Activated CD8-positive, alpha-beta memory T cell treated with anti-CD3 and anti-CD28 coated beads, Interleukin-2, amount 10 ng/mL, durations not matched to agents 7 days and 5 days (primary cell): ENCODE results near the gene SPATA13. TPM values are rescaled to one million over a fixed set of nuclear protein-coding genes. Genes with fewer than 3 reads are reported as not detected.
A peak's percentile ranks its signal among the peaks of the same experiment; 100 is the strongest.

Experiments
- ATAC-seq: fragments of 150-1000 bp; cut with Tn5 transposase; one replicate; pipeline ENCODE4 v1.10.0; 2021; ENCODE audit warnings: moderate library complexity
- CTCF ChIA-PET: fragments of 350-600 bp; sonication (Branson Sonifier 250); formaldehyde crosslinking; loops from one replicate; lab custom pipeline; 2021; ENCODE audit warnings: antibody characterized with exemption; lab: Charles Lee
- DNase-seq: peaks from one replicate; pipeline ENCODE4 v3.0.0-alpha.2; 2020
- H3K27ac Mint-ChIP-seq: one replicate; pipeline ENCODE4 v1.8.0; 2021; ENCODE audit warnings: mild to moderate bottlenecking, mixed read lengths
- H3K27me3 Mint-ChIP-seq: one replicate; pipeline ENCODE4 v1.8.0; 2021; ENCODE audit warnings: mixed read lengths
- H3K36me3 Mint-ChIP-seq: one replicate; pipeline ENCODE4 v1.8.0; 2021; ENCODE audit warnings: mild to moderate bottlenecking, mixed read lengths
- H3K4me1 Mint-ChIP-seq: one replicate; pipeline ENCODE4 v1.8.0; 2021; ENCODE audit warnings: mixed read lengths
- H3K4me3 Mint-ChIP-seq: one replicate; pipeline ENCODE4 v1.8.0; 2021; ENCODE audit warnings: mild to moderate bottlenecking, moderate library complexity, mixed read lengths
- H3K9me3 Mint-ChIP-seq: one replicate; pipeline ENCODE4 v1.8.0; 2022; ENCODE audit warnings: low read depth, mixed read lengths
- total RNA-seq, 2 experiments: library from RNA; stranded (reverse); gene quantifications; one replicate each; pipeline ENCODE4 v1.2.3, GENCODE V29; 2021

The SPATA13 gene
- total RNA-seq, 2 experiments from 2014 or later, result 51.0 to 57.8 TPM

DNA sequence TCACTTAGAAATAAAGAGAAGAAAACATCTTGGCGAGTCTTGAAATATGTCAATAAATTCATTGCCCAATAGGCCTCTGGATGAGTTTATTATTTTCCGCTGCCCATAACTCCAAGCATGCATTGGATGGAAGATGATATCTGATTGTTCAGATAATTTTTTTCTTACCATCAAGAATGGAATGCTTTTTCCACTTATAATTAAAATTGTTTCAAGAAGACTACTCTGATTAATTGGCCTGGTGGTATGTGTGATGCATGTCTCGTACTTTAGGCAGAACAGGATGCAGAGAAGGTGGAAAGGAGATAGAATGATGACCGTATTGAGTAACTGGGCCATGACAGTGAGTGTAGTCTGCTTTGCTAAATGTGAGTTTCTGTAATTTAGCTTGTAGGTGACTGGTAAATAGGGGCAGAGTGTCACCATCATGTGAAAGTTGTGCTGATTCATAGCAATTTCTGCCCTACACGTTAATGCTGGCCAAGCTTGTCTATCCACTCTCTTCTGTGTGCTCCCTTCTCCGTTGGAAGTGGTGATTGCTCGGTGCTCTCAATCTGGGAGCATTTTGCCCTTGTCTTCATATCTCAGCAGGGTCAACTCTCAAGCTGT, 13.5 kb upstream of the SPATA13 start:
- DNase-seq (no peak), ATAC-seq (no peak)
- CTCF ChIA-PET, result no interaction called here
- no peak overlapping the region for H3K4me3 Mint-ChIP-seq
- no peaks in the 10 kb centered on the region for H3K9me3 Mint-ChIP-seq
- H3K27ac Mint-ChIP-seq, result no peak overlapping the region
- H3K36me3 Mint-ChIP-seq, result no peaks in the 10 kb centered on the region
- H3K27me3 Mint-ChIP-seq, result peaks cover 20% of the 10 kb centered on the region
- H3K4me1 Mint-ChIP-seq, result peaks cover 1% of the 10 kb centered on the region

GRCh38 chr13:24147570-24147963, 13.0 kb upstream of the SPATA13 start:
- no peaks in the 10 kb centered on the region for H3K36me3 Mint-ChIP-seq
- no peak for DNase-seq
- no peak for ATAC-seq
- peaks cover 1% of the 10 kb centered on the region for H3K4me1 Mint-ChIP-seq
- H3K27me3 Mint-ChIP-seq, result peaks cover 23% of the 10 kb centered on the region
- CTCF ChIA-PET, result no interaction called here
- no peaks in the 10 kb centered on the region for H3K9me3 Mint-ChIP-seq
- no peak overlapping the region for H3K4me3 Mint-ChIP-seq
- no peak overlapping the region for H3K27ac Mint-ChIP-seq

DNA sequence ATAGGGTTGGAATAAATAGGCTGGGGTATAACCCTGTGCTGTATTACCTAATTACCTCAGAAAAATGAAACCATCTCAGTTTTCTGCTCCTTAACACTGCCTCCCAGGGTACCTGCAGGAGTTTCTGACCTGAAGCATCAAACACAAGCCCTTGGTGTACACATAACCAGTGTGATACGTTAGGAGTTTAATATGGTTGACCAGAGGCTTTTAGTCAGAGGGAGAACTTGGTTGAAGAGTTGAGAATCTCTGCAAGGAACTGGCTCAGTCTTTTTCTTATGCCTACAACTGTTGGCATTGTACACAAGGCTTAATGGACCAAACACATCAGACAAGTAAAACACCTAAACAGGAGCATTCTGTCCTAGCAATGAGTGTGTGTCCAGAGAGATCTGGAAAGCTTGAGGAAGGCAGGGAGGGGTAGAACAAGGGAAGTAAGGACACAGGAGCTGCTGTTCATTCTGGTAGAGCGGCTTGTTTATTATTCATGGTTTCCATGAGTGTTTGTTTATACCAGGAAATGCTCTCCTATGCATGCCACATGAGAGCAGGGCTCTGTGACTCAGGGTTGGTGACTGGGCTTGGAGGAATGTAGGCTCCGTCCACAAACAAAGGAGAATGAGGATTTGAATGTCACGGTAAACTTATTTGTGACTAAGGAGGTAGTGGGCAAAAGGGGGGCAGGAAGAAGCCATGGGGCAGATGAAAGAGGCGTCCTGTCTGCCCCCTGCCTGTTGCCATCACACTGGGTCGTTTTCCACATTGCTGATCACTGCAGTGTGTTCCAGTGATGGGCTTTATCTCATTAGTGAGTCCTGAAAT, 11.9 kb upstream of the SPATA13 start:
- Mint-ChIP-seq H3K27me3 (peaks cover 23% of the 10 kb centered on the region), H3K4me1 (peaks cover 1% of the 10 kb centered on the region), H3K4me3 (no peak overlapping the region), H3K9me3 (no peaks in the 10 kb centered on the region), H3K36me3 (no peaks in the 10 kb centered on the region), H3K27ac (no peak overlapping the region)
- DNase-seq, result no peak
- CTCF ChIA-PET, result no interaction called here
- ATAC-seq, result no peak

- no peaks in the 10 kb centered on the region for H3K9me3 Mint-ChIP-seq
- ATAC-seq (no peak), DNase-seq (no peak)
- no peaks in the 10 kb centered on the region for H3K36me3 Mint-ChIP-seq
- H3K4me1 Mint-ChIP-seq, result peaks cover 1% of the 10 kb centered on the region
- no peak overlapping the region for H3K4me3 Mint-ChIP-seq
- no peak overlapping the region for H3K27ac Mint-ChIP-seq
- peaks cover 21% of the 10 kb centered on the region for H3K27me3 Mint-ChIP-seq
- CTCF ChIA-PET, result interaction anchor here (1.0 kb wide), 1 partner anchor 62 kb away, joined by 3 read pairs; no protein-coding TSS in a partner anchor
Observed at GRCh38 chr13:24149246-24150032, 11.1 kb upstream of the SPATA13 start.

- H3K4me1 Mint-ChIP-seq, result peaks cover 1% of the 10 kb centered on the region
- peaks cover 19% of the 10 kb centered on the region for H3K27me3 Mint-ChIP-seq
- DNase-seq, result no peak
- H3K27ac Mint-ChIP-seq, result no peak overlapping the region
- H3K36me3 Mint-ChIP-seq, result no peaks in the 10 kb centered on the region
- no peaks in the 10 kb centered on the region for H3K9me3 Mint-ChIP-seq
- CTCF ChIA-PET, result no interaction called here
- ATAC-seq, result no peak
- no peak overlapping the region for H3K4me3 Mint-ChIP-seq
Observed at GRCh38 chr13:24150572-24150971, 9.9 kb upstream of the SPATA13 start.

- Mint-ChIP-seq H3K4me1 (peaks cover 1% of the 10 kb centered on the region), H3K4me3 (no peak overlapping the region), H3K27ac (no peak overlapping the region), H3K36me3 (no peaks in the 10 kb centered on the region), H3K27me3 (peaks cover 18% of the 10 kb centered on the region), H3K9me3 (no peaks in the 10 kb centered on the region)
- DNase-seq (no peak), ATAC-seq (no peak)
- CTCF ChIA-PET, result interaction anchor here (1.1 kb wide), 1 partner anchor 9 kb away, joined by 3 read pairs; the partner anchor contains the start of gene SPATA13
Observed at GRCh38 chr13:24151864-24152263, 8.7 kb upstream of the SPATA13 start.

DNA sequence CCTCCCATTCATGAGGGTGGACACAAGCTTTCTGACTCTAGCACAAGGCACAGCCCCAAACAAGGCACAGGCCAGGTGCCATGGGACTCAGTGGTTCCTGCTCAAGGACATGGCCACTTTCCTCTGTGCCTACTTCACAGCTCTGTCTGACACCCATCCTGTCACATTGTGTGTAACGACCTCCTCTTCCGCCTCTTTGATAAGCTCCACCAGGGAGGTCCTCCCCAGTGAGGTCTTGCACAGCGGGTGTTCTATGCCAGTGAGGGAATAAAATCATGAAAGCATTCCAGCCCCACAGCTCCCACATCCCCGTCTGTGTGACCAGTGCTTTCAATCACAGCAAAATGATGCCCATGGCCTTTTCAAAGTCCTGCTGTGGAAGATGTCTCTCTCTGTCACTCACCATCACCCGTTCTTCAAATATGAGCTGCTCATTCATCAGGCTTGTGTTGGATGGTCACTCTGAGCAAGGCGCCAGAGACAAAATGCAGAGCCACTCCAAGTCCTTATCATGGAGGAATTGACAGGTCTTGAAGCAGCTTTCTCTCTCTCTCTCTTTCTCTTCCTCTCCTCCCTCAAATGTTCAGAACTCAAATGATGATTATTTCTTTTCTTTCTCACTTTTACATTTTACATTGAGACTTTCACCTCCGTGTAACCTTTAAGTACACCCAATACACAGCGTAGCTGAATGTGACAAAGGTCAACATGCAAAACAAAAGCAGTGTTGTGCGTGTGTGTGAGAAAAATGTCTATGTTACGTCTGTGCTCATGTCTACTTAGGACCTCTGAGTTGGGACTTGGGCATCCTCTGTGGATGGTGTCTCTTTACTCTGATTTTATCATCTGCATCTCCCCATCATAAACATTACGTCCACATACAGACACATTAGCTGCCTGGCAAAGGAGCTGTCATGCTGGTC, 8.0 kb upstream of the SPATA13 start:
- H3K36me3 Mint-ChIP-seq, result no peaks in the 10 kb centered on the region
- no peak for DNase-seq
- H3K27me3 Mint-ChIP-seq, result peaks cover 16% of the 10 kb centered on the region
- H3K9me3 Mint-ChIP-seq, result no peaks in the 10 kb centered on the region
- CTCF ChIA-PET, result interaction anchor here (1.1 kb wide), 1 partner anchor 8 kb away, joined by 3 read pairs; the partner anchor contains the start of gene SPATA13
- no peak for ATAC-seq
- H3K27ac Mint-ChIP-seq, result no peak overlapping the region
- H3K4me3 Mint-ChIP-seq, result no peak overlapping the region
- peaks cover 1% of the 10 kb centered on the region for H3K4me1 Mint-ChIP-seq

GRCh38 chr13:24153347-24153746, 7.2 kb upstream of the SPATA13 start:
- no peak for DNase-seq
- no peak for ATAC-seq
- Mint-ChIP-seq H3K27me3 (peaks cover 17% of the 10 kb centered on the region), H3K36me3 (no peaks in the 10 kb centered on the region), H3K9me3 (no peaks in the 10 kb centered on the region), H3K27ac (no peak overlapping the region), H3K4me3 (no peak overlapping the region), H3K4me1 (peaks cover 1% of the 10 kb centered on the region)
- CTCF ChIA-PET, result no interaction called here

DNA sequence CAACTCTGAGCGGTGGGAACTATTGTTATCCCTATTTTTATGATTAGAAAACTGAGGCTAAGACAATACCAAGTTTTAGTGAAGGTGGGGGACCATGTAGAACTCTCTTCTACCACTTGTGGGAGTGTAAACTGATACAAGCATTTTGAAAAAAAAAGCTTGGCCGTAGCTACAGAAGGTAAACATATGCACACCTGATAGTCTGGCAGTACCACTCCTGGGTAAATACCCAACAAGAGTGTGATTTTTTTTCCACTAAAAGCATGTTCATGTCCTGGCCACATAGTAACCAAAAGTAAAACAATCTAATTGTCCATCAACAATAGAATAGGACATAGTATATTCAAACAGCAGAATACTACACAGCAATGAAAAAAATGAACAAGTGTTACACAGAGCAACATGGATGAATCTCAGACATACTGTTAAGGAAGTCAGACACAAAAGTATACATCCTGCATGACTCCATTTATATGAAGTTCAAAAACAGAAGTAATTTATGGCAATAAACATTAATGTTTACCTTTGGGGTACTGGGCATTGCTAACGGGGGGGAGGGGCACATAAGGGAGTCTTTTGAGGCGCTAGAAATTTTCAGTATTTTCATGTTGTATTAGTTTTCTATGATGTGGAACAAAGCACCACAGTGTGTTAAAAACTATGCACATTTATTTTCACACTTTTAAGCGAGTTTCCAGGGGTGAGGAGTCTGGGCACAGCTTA, 6.4 kb upstream of the SPATA13 start:
- CTCF ChIA-PET, result interaction anchor here (1.0 kb wide), 1 partner anchor 75 kb away, joined by 3 read pairs; no protein-coding TSS in a partner anchor
- Mint-ChIP-seq H3K9me3 (no peaks in the 10 kb centered on the region), H3K27me3 (peaks cover 11% of the 10 kb centered on the region), H3K4me1 (no peaks in the 10 kb centered on the region), H3K4me3 (no peak overlapping the region), H3K27ac (no peak overlapping the region), H3K36me3 (no peaks in the 10 kb centered on the region)
- ATAC-seq (no peak), DNase-seq (no peak)

- H3K9me3 Mint-ChIP-seq, result no peaks in the 10 kb centered on the region
- CTCF ChIA-PET, result no interaction called here
- peaks cover 25% of the 10 kb centered on the region for H3K4me1 Mint-ChIP-seq
- peaks cover 13% of the 10 kb centered on the region for H3K27me3 Mint-ChIP-seq
- DNase-seq, result no peak
- H3K27ac Mint-ChIP-seq, result no peak overlapping the region
- H3K36me3 Mint-ChIP-seq, result peaks cover 2% of the 10 kb centered on the region
- no peak for ATAC-seq
- no peak overlapping the region for H3K4me3 Mint-ChIP-seq
Observed at GRCh38 chr13:24159357-24159756, 1.2 kb upstream of the SPATA13 start.

DNA sequence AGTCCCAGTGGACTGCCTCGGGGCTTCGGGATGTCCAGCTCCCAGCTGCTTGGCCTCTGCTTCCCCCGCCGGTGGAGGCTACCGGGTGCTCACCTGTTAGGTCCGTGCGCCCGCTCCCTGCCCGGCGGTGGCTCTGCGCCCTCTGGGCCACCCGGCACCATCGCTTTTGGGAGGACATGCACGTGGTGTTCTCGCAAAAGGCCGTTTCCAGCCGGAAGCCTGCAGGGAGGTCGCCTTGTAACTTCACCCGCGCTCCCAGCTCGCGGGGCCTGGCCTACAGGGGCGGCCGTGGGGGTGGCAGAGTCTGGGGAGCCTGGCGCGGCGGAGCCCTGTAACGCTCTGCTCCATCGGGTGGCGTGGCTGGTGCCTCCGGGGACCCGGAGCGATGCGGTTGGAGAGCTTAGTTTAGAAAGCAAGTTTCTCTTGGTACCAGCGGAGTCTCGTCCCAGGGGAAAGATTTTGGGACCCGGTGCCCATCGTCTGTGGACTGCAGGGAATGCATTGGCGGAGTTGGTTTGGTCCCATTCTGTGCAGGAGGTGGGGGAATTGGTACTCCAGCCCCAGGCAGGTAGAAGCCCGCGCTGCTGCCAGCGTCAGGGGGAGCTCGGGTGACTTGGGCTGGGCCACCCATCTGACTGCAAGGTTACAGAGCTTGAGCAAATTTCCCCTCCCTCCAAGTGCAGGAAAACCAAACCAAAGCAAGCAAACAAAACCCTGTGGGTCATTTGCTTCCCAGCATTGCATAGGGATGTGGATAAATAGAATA, 673 bp downstream of the SPATA13 start:
- Mint-ChIP-seq H3K9me3 (no peaks in the 10 kb centered on the region), H3K4me1 (peaks cover 36% of the 10 kb centered on the region), H3K27ac (peak overlapping the region; percentile 44), H3K36me3 (peaks cover 6% of the 10 kb centered on the region), H3K27me3 (peaks cover 13% of the 10 kb centered on the region), H3K4me3 (peak overlapping the region; percentile 83)
- peak; percentile 58 for DNase-seq
- peak; percentile 65 for ATAC-seq
- CTCF ChIA-PET, result interaction anchor here (0.6 to 2.3 kb wide), 17 partner anchors 9 to 140 kb away, joined by 3 to 7 read pairs (median 3); no protein-coding TSS in a partner anchor
